Fibroblast of skin of right quadriceps (primary cell): ENCODE measurements around the gene PPP2R5B.

Source experiments
- DNase-seq: peaks from one replicate; pipeline ENCODE4 v3.0.0-alpha.2; 2013

The PPP2R5B gene

DNA sequence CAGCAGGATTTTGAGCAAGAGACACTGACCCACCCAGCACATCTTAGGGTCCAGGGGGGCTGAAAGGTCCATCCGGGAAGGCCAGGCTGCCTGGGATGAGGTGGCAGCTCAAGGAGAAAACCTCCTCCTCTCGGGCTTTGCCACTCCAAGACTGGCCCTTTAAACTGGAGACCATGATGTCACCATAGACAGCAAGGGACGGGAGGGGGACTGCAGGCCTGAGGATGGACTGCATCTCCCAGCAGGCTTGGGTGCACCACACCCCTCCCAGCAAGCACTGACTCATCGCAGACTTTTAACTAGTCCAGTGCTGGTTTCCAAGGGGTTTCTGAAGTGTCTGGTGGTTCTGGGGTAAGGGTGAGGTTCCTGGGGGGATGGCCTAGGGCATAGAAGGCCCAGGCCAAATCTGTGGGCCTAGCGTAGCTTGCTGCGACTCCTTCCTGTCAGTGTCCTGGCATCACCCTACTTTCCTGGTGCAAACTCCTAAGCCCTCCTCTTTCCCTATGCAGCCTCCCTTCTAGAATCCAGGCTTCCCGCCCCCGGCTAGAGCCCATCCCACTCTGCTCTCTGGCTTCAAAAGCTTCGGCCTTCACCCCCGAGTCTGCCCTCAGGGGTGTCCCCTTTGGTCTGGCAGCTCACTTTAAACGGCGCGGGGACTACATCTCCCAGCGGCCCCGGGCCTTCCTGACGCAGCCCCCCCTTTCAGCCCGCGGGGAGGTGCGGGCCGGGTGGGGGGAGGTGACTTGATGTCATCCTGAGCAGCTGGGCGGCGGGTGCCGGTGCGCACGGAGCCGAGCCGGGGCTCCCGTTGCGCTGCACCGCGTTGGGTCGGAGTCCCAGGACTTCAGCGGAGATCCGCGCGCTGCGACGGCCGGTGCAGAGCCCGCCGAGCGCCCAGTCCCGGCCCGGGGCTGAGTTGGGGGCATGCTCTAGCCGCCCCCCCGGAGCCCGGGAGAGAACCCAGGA, at the start of gene PPP2R5B:
Gene PPP2R5B (plus strand): TSS at position 746 of the 966 bp plus-strand sequence. CDS start 1,046 bp downstream, outside the sequence.
- DNase-seq = peak; percentile 92

DNA sequence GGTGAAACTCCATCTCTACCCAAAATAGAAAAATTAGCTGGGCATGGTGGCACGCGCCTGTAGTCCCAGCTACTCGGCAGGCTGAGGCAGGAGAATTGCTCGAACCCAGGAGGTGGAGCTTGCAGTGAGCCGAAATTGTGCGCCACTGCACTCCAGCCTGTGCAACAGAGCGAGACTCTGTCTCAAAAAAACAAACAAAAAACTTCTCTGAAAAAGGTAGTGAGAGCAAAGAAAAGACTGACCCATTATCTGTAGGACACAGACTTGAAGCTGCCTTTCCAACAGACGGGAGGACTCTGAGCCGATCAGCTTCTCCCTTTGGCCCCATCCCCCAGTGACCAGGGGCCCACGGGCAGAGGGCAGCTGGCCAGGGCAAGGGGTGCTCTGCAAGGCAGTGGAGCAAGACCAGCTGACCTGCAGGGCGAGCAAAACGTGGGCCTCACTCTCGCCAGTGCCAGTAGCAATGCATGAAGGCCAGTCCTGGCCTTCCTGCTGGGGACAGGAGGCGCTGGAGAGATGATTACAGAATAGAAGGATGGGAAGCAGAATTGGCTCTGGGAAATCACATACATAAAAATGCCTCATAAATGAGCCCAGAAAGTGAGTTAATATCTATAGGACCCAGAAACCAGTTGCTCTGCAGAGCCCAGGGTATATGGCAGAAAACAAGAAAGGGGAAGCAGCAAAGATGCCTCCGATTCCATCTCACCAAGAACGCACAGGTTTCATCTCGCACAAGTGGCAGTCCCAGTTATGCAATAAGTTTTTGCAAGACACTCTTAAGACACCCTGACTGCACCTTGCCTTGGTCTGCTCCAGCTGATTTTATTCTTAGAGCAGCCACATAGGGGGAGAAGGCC, 48.9 kb upstream of the PPP2R5B start:
- no peak for DNase-seq

DNA sequence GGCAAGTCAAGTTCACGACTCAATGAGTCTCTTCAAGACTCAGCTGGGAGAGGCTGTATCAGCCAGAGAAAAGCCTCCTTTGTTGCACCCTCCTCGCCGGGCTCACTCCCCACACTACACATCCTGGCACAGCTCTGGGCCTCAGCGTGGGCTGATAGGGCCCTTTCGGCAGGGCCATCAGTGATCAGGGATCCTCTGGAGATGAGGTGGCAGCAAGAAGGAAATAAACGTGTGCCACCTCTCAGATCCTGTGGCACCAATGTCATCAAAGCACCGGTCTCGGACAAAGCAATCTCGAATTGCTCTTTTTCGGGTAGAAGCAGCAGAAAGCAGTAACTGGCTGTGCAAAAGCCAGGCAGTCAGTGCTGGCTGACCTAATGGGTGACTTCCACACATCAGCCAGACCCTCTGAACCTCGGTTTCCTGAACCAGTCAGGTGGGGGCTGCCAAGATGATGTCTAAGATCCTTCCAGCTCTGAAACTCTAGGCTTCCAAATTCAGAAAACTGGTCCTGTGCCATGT, 48.2 kb upstream of the PPP2R5B start:
- no peak for DNase-seq

DNA sequence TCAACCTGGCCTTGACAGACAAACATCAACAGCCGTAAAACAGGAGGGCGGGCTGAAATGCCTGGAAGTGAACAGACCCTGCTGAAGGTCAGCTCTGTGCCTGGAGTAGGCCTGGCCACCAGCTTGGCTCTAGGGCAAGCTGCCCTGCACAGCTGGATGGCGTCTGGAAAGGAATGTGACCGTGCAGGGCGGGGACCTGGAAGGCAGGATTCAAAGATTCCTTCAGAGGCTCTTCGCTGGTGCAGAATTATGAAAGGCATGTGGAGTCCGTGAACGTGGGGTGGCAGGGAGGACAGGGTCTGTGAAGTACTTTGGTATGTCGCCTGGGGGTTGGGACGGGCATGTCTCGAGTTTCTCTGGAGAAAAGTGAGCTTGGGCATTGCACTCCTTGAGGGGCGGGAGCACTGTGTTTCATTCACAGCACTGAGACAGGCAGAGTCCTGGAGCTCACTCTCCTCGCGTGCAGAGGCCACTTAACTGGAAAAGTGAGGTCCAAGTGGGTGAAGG, 47.6 kb upstream of the PPP2R5B start:
- peak; percentile 67 for DNase-seq

DNA sequence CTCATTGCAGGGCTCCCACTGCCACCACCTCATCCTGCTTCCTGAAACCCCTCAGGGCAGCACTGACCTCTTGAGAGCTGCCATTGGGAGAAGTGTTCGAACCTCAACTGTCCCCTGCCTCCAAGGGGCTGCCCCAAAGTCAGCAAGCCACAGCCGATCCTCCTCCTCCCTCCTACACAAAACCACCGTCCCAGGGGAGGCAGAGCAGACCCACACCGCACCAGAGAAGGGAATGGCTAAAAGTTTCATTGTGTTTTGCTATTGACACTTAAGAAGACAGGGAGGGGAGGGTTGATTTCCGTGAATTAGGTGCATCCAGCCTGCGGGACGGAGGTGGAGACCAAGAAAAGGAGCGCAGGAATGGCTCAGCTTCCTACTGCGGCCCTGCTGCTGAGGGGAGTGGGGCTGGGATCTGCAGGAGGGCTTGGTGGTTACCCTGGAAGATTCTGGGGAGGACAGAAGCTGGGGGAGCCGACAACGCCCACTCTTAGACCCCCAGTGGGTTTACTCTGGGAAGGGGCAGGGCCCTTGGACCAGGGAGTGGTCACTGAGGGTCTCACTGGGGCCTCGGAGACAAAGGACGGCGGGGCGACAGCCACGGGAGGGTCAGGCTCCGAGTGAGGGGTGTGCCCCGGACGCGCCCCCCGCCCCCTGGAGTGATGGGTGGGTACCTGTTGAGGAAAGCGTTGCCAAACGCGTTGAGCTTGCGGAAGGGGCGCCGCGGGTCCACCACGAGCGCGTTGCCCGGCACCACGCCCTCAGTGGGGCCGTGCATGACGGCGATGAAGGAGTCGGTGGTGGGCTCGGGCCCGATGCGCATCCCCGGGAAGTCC, 46.9 kb upstream of the PPP2R5B start:
- DNase-seq = no peak

DNA sequence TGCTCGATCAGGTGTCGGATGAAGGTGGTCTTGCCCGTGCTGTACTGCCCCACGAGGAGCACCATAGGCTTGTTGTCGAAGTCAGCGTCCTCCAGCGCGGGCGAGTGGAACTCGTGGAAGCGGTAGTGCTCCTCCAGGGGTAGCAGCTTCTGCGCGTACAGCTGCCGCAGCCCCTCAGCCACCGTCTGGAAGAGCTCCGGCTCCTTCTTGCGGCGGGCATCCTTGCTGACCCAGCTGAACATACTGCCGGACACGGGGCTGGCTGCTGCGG, 46.3 kb upstream of the PPP2R5B start:
- no peak for DNase-seq

DNA sequence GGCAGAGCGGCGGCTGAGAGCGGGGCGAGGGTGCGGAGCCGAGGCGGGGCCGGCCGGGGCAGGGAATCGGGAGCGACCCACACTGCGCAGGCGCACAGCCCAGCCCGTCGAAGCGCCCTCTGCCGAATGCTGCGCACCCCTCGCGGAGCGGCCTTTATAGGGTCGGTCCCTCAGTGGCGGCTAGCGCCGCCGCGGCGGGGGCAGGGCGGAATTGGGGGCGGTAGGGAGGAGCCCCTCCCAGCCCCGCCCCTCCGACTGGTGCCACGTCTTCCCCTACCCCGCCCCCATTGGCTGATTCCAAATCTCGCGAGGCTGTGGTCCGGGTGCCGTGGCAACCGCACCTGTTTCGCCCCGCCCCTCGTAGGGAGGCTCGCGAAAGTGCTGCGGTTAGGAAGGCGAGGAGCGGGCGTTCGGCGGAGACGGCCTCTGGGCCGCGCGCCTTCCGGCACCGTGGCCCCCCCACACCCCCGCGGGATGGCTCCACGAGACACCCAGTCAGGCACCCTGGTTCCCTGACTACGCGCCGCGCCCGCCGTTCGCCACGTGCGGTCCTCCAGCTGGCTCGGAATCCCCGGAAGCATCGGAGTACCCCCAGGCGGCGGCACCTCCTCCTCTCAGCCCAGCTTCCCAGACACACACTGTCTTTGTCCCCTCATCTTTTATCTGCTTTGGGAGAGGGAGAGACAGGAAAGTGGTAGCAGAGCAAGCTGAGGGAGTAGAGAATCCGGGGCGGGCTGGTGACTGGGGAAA, 45.8 kb upstream of the PPP2R5B start, which contains the start of gene EHD1:
Gene EHD1 (minus strand): TSS at position 128 of the 750 bp plus-strand sequence. CDS start 157 bp downstream, outside the sequence.
- DNase-seq = peak; percentile 97

DNA sequence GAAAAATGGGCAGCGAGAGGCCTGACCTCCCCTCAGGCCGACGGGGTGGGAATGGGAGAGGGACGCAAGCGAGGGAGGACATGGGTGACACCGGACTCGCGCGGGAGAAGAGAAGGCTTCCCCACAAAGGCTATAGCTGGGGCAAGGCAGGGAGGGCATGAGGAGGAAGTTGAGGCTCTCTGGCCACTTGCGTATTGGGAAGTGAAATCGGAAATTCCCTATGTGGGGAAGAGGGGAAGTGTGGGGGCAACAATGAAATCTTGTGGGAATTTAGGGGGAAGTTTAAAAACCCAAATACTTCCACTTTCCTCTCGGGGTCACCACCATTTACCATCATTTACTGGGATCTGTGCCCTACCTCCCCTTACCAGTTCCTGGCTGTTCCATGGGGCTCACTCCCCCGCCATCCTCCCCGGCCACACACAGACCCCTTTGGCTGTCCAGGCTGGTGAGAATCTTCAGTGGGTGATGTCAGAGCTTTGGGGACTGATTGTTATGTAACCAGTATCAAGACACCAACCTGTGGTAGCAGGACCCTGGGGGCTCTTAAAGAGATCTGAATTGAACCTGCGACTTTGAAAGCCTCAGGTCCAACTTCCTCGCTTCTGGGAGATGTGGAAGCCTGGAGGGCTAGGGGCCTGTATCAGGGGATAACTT, 45.1 kb upstream of the PPP2R5B start:
- no peak for DNase-seq

DNA sequence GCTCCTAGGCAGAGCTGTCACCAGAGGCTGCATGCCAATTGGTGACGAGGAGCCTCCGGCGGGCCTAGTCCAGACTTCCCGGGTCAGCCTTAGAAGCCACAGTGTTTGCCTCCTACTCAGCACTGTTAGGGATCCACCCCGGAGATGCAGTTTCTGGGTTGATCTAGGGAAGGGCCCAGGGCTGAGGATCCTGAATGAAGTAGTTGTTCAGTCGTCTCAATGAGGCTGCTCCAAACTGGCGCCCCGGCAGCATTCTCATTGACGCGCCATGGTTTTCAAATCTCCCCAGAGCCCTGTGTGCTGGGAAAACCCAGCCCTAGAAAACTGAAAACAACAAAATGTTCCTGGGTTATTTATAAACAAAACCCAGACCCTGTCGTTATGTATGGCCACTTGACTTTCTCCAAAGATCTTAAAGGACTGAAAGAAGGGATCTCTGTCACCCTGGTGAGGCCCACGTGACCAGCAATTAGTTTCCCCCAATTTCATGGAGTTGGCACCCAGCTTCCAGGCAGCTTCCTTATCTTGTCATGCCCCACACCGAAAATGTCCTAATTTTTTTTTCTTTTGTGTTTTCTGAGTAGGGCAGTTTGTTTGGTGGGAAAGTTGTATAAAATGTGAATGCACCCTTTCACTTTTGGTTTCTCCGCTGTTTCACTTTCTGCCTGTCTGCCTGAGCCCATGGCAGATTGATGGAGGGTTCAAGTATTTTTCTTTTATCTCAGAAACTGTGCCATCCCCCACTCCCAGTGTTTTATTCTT, 44.1 kb upstream of the PPP2R5B start:
- no peak for DNase-seq

DNA sequence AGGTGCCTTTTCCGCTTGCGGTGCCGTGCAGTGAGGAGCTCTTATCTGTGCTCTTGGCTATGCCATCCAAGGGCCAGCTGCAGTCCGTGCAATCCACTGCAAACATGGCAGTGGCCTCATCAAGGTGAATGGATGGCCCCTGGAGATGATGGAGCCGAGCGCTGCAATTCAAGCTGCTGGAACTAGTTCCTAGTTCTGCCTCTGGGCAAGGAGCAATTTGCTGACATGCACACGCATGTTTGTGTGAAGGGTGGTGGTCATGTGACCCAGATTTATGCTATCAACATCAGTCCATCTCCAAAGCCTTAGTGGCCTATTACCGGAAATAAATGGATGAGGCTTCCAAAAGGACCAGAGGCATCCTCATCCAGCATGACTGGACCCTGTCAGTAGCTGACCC, 43.0 kb upstream of the PPP2R5B start:
- DNase-seq = no peak

DNA sequence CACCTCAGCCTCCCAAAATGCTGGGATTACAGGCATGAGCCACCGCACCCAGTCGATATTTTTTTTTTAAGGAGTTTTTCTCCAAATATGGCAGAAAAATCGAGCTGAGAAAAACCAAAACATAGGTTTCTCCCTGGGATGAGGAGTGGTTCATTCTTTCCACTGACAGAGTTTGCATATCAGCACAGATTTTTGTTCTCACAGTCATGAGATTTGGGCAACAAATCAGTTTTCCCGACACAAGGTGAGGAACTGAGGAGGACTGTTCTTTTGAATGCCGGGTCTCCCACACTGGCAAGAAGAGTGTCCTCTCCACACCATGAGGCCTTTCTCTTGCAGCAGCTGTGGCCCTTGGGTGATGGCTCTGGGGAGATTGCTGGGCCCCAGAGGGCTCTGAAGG, 42.2 kb upstream of the PPP2R5B start:
- no peak for DNase-seq

DNA sequence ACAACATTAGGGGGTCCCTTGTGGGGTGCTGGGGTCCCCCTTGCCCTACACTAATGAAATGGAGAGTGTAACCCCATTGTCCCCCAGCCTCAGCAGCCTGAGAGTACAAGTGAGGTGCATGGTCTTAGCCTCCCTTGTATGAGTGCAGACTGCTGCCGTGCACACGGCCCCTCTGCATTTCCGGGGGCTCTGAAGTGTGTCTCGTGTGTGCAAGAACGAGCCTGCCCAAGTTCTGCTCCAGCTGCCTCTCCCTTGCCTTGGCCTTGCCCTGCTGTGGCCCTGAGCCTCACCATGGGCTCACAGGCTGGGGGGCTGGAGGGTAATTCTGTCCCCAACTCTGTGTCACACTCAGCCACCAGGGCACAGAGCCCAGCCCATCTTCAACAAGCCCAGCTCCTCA, 40.9 kb upstream of the PPP2R5B start:
- DNase-seq = no peak

DNA sequence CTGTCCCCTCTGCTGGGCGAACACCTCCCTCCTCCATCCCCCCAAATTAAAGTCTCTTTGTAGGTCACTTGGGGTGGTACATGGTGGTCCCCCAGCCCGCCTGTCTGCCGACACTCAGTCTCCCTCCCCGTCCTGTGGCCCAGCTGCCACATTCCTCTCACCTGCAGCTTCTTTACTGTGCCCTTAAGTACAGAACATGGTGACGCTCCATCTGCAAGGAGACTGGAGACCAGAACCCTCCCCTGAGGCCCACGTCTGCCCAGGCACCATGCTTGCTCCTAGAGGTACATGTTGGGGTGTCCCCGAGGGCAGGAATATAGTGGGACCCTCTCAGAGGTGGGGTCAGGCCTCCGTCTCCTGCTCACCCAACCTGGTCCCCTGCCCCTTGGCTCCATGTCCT, 40.5 kb upstream of the PPP2R5B start:
- DNase-seq = no peak

DNA sequence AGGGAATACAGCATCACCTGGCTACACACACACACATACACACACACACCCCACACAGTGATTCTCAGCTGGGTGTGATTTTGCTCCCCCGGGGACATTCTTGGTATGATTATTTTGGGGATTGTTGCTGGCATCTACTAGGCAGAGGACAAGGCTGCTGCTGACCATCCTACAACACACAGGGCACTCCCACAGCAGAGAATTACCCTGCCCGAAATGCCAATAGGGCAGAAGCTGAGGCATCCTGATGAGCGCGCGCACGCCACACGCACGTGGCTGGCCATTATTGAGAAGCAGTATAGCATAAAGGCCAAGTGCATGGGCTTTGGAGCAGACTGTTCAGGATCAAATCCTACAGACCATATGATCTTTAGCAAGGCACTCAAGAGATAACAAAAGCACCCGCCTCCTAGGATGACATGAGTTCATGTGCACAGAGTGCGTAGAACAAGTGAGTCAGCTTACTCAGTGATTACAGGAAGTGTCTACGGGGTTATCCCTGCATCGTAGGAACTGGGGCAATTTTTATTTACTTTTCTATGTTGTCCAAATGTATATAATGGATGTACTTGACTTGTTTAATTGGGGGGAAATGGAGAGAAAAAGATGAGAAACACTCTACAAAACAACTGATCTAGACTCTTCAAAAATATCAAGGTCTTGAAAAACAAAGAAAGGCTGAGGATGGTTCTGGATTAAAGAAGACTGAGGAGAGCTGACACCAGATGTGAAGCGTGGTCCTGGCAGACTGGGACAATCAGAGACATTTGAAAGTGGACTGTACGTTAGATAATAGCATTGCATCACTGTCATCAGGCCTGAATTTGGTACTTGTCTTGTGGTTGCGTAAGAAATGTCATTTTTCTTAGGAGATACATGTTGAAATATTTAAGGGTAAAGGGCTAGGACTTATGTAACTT, 38.9 kb upstream of the PPP2R5B start:
- peak; percentile 55 for DNase-seq

DNA sequence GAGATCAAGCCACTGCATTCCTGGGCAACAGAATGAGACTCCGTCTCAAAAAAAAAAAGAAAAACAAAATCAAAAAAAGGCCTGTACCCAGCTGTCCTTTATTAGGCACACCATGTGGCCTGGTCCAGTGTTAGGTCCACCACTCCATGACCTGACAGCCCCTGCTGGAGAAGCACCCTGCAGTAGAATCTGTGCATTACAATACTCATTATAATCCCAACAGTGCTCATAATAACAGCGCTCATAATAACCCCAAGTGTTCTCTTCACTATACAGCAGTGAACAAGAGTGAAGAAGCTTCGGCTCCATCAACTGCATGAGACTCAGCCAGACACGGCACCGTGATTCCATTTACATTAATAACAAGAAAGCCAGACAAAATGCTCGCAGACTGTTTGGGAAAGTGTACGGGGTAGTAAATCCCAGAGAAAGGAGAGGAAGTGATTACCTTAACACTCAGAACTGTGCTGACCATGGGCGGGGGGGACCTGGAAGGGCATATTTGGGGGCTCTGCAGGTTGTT, 37.2 kb upstream of the PPP2R5B start:
- no peak for DNase-seq

DNA sequence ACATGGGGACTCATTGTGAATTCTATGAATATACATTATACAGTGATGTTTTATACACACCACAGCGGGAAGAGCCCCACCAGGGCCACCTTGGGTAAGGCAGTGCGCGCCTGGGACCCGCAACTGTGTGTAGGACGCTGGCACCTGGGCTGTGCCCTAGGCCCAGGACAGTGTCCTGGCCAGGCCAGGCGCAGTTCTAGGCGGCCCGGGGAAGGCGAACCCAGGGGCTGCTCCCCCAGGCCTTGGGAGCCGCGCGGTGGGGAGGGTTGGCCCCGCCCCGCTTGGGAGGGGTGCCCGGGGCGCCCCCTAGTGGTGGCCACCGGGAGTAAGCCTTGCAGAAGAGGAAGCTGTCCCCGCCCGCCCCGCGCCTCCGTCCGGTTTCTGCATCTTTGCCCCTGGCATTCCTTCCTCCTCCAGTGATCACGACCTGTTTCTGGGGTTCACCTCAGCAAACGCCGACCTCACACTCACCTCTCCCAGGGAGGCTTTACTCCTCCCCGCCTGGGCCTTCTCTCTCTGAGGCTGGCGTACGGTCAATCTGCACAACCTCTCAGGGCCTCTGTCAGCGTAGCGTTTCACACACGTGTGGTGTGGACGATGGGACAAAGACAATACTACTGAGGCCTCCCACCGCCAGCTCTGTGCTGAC, 36.6 kb upstream of the PPP2R5B start:
- DNase-seq = peak; percentile 57

DNA sequence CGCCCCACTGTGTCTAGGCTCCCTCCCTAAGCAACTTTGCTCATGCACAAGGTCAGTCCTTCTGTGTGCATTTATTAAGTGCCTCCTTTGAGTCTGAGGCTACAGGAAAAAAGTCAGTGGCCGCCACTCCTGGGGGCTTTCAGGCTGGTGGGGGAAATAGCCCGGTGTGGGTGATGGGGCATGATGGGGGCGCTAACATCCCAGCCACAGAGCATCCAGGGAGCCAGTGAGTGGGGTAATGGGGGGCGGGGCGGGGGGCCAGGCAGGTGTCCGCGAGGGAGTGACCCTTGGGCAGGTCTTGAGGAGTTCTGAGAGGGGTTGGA, 36.1 kb upstream of the PPP2R5B start:
- no peak for DNase-seq

DNA sequence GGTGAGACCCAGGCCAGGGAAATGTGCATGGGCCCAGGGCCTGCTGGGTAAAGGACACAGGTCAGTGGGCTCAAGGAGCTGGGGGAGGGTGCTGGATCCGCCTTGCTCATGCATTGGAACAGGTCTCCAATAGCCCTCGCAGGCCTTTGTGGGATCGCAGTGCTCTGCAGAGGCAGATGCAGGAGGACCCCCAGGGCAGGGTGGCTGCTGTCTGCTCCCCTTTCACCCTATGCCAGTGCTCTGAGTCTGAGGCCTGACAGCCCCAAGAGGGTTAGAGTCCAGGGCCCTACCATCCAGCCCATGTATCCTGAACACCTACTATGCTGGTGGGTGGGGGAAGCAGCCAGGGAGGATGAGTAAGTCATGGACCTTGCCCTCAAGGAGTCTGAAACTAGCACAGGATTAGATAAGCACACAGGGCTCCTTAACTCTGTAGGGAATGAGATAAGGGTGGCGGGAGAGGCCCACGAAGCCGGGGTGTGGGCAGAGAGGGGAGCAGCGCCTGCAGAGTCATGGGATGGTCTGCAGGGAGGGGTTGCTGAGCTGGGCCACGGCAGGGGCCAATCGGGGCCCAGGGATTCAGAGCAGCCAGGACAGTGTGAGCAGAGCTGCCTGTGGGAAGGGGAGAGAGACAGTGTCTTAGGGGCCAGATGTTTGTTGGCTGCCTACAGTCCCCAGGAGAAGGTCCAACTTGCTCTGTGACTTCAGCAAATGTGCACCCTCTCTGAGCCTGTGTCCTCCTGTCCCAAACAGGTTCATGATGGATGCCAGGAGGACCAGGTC, 35.6 kb upstream of the PPP2R5B start:
- no peak for DNase-seq
